C1 segment of cervical spinal cord (tissue), 14 donors: ENCODE data around the gene TCEAL9.
"Not testable (repeated sequence)": the region's sequence is repeated elsewhere in the genome, so short reads cannot be mapped to it uniquely, and the experiment has no call there.

Experiments
- DNase-seq, 14 donors: peaks; one replicate each; lab custom pipeline; 2025; lab: John Stamatoyannopoulos, UW

TCEAL9 gene

GRCh38 chrX:103356130-103356798 lies at the start of gene TCEAL9:
TCEAL9 (plus strand) TSS chrX:103356506; CDS start chrX:103357685, 1,179 bp downstream.
- peak in 11 of 14 donors; percentile 4 to 60 (median 38) for DNase-seq

- DNase-seq = peak in 2 of 14 donors; percentile 2 to 11
Measured at GRCh38 chrX:103309860-103310554, 46.3 kb upstream of the TCEAL9 start.

GRCh38 chrX:103310555-103311398 lies 45.5 kb upstream of the TCEAL9 start, which contains the start of gene BEX2:
BEX2 (minus strand) TSS chrX:103310990; CDS start chrX:103309976, 1,014 bp downstream.
- DNase-seq = peak in 13 of 14 donors; percentile 4 to 86 (median 46)

- no peak for DNase-seq
Measured at GRCh38 chrX:103311399-103311780, 44.9 kb upstream of the TCEAL9 start.

GRCh38 chrX:103329991-103330390 lies 26.3 kb upstream of the TCEAL9 start, which contains the start of gene TCEAL7:
TCEAL7 (plus strand) TSS chrX:103330239; CDS start chrX:103331404, 1,165 bp downstream.
- peak in 12 of 14 donors; percentile 4 to 81 (median 40) for DNase-seq

GRCh38 chrX:103330681-103331288 lies 25.5 kb upstream of the TCEAL9 start:
- DNase-seq = peak in 4 of 14 donors; percentile 7 to 39 (median 22)

- peak in 2 of 14 donors; percentile 13 to 23 for DNase-seq
Measured at GRCh38 chrX:103338663-103339062, 17.6 kb upstream of the TCEAL9 start.

- DNase-seq = peak in 3 of 14 donors; percentile 1 to 7 (median 4)
Measured at GRCh38 chrX:103343105-103343504, 13.2 kb upstream of the TCEAL9 start.

GRCh38 chrX:103344606-103345005 lies 11.7 kb upstream of the TCEAL9 start:
- DNase-seq = no peak

GRCh38 chrX:103347682-103348397 lies 8.5 kb upstream of the TCEAL9 start:
- DNase-seq = no peak

GRCh38 chrX:103356858-103357257 lies 552 bp downstream of the TCEAL9 start:
- DNase-seq = peak in 5 of 14 donors; percentile 7 to 42 (median 10)

GRCh38 chrX:103357871-103358270 lies 1.6 kb downstream of the TCEAL9 start:
- no peak for DNase-seq

- DNase-seq = not testable (repeated sequence)
Measured at GRCh38 chrX:103359605-103360004, 3.3 kb downstream of the TCEAL9 start.

- DNase-seq = no peak
Measured at GRCh38 chrX:103360092-103360491, 3.8 kb downstream of the TCEAL9 start.

GRCh38 chrX:103360916-103361315 lies 4.6 kb downstream of the TCEAL9 start:
- no peak for DNase-seq

GRCh38 chrX:103361798-103362197 lies 5.5 kb downstream of the TCEAL9 start:
- DNase-seq = no peak

- no peak for DNase-seq
Measured at GRCh38 chrX:103362474-103362873, 6.2 kb downstream of the TCEAL9 start.

GRCh38 chrX:103363046-103363445 lies 6.7 kb downstream of the TCEAL9 start:
- DNase-seq = no peak

- DNase-seq = no peak
Measured at GRCh38 chrX:103367502-103367901, 11.2 kb downstream of the TCEAL9 start.

- DNase-seq = no peak
Measured at GRCh38 chrX:103369479-103369878, 13.2 kb downstream of the TCEAL9 start.

GRCh38 chrX:103372886-103373285 lies 16.6 kb downstream of the TCEAL9 start:
- no peak for DNase-seq
